Measurements from ENCODE around the gene ABHD10. TPM values are rescaled to one million over a fixed set of nuclear protein-coding genes. Genes with fewer than 3 reads are reported as not detected.
"Not testable (repeated sequence)": the region's sequence is repeated elsewhere in the genome, so short reads cannot be mapped to it uniquely, and the experiment has no call there.

The ABHD10 gene
- total RNA-seq, 3 donors from 2014 or later = 33.4 to 41.9 (median 41.7) TPM

- peaks cover 13% of the 10 kb centered on the region for H3K4me1 Mint-ChIP-seq (ENCODE audit: low read depth)
- no peak for DNase-seq
- H3K27me3 Mint-ChIP-seq (ENCODE audit: low read depth) = no peaks in the 10 kb centered on the region
- H3K9me3 Mint-ChIP-seq = no peaks in the 10 kb centered on the region
- H3K4me3 Mint-ChIP-seq = no peak overlapping the region
- no peaks in the 10 kb centered on the region for H3K36me3 Mint-ChIP-seq (ENCODE audit: insufficient read depth)
- no peak for ATAC-seq
Observed at GRCh38 chr3:112017091-112017490, 38.3 kb downstream of the ABHD10 start.

- Mint-ChIP-seq H3K27me3 (ENCODE audit: low read depth) (no peaks in the 10 kb centered on the region), H3K4me3 (no peak overlapping the region), H3K4me1 (ENCODE audit: low read depth) (peaks cover 4% of the 10 kb centered on the region), H3K9me3 (no peaks in the 10 kb centered on the region), H3K36me3 (ENCODE audit: insufficient read depth) (no peaks in the 10 kb centered on the region)
- no peak for ATAC-seq
- DNase-seq = no peak
Observed at GRCh38 chr3:112018712-112019111, 39.9 kb downstream of the ABHD10 start.

GRCh38 chr3:112019716-112020115 is 40.9 kb downstream of the ABHD10 start:
- ATAC-seq = no peak
- Mint-ChIP-seq H3K27me3 (ENCODE audit: low read depth) (no peaks in the 10 kb centered on the region), H3K36me3 (ENCODE audit: insufficient read depth) (no peaks in the 10 kb centered on the region), H3K4me3 (no peak overlapping the region), H3K9me3 (no peaks in the 10 kb centered on the region), H3K4me1 (ENCODE audit: low read depth) (no peaks in the 10 kb centered on the region)
- DNase-seq = no peak

- H3K4me3 Mint-ChIP-seq = no peak overlapping the region
- no peaks in the 10 kb centered on the region for H3K9me3 Mint-ChIP-seq
Observed at GRCh38 chr3:112020674-112021085, 41.9 kb downstream of the ABHD10 start.

GRCh38 chr3:112027142-112027541 is 48.3 kb downstream of the ABHD10 start:
- Mint-ChIP-seq H3K36me3 (ENCODE audit: insufficient read depth) (no peaks in the 10 kb centered on the region), H3K4me3 (no peak overlapping the region), H3K27me3 (ENCODE audit: low read depth) (no peaks in the 10 kb centered on the region), H3K9me3 (no peaks in the 10 kb centered on the region), H3K4me1 (ENCODE audit: low read depth) (no peaks in the 10 kb centered on the region)
- ATAC-seq = no peak
- no peak for DNase-seq

More at GRCh38 chr3:112020674-112021085, 41.9 kb downstream of the ABHD10 start:
- H3K36me3 Mint-ChIP-seq (ENCODE audit: insufficient read depth) = no peaks in the 10 kb centered on the region
- ATAC-seq (no peak), DNase-seq (no peak)
- H3K27me3 Mint-ChIP-seq (ENCODE audit: low read depth) = no peaks in the 10 kb centered on the region
- no peaks in the 10 kb centered on the region for H3K4me1 Mint-ChIP-seq (ENCODE audit: low read depth)

GRCh38 chr3:112027826-112028225 is 49.0 kb downstream of the ABHD10 start:
- no peaks in the 10 kb centered on the region for H3K27me3 Mint-ChIP-seq (ENCODE audit: low read depth)
- no peaks in the 10 kb centered on the region for H3K9me3 Mint-ChIP-seq
- no peak overlapping the region for H3K4me3 Mint-ChIP-seq
- H3K36me3 Mint-ChIP-seq (ENCODE audit: insufficient read depth) = no peaks in the 10 kb centered on the region
- H3K4me1 Mint-ChIP-seq (ENCODE audit: low read depth) = no peaks in the 10 kb centered on the region
- ATAC-seq = no peak
- DNase-seq = no peak

GRCh38 chr3:112030901-112031300 is 52.1 kb downstream of the ABHD10 start:
- H3K9me3 Mint-ChIP-seq = no peaks in the 10 kb centered on the region
- DNase-seq (no peak), ATAC-seq (no peak)
- H3K36me3 Mint-ChIP-seq (ENCODE audit: insufficient read depth) = no peaks in the 10 kb centered on the region
- no peak overlapping the region for H3K4me3 Mint-ChIP-seq
- H3K27me3 Mint-ChIP-seq (ENCODE audit: low read depth) = no peaks in the 10 kb centered on the region
- H3K4me1 Mint-ChIP-seq (ENCODE audit: low read depth) = no peaks in the 10 kb centered on the region

GRCh38 chr3:112032098-112032731 is 53.4 kb downstream of the ABHD10 start:
- Mint-ChIP-seq H3K36me3 (ENCODE audit: insufficient read depth) (no peaks in the 10 kb centered on the region), H3K27me3 (ENCODE audit: low read depth) (no peaks in the 10 kb centered on the region), H3K9me3 (no peaks in the 10 kb centered on the region), H3K4me3 (no peak overlapping the region), H3K4me1 (ENCODE audit: low read depth) (no peaks in the 10 kb centered on the region)
- DNase-seq = no peak
- no peak for ATAC-seq

GRCh38 chr3:112034436-112034835 is 55.6 kb downstream of the ABHD10 start, which contains the start of gene TMPRSS7:
TSS of gene TMPRSS7 (plus strand) at chr3:112034736. CDS start at chr3:112034846, 110 bp downstream.
- no peak for ATAC-seq
- peaks cover 2% of the 10 kb centered on the region for H3K36me3 Mint-ChIP-seq (ENCODE audit: insufficient read depth)
- peaks cover 4% of the 10 kb centered on the region for H3K9me3 Mint-ChIP-seq
- no peak within 1 kb of the TSS for H3K4me3 Mint-ChIP-seq
- DNase-seq = no peak
- no peaks in the 10 kb centered on the region for H3K27me3 Mint-ChIP-seq (ENCODE audit: low read depth)
- no peaks in the 10 kb centered on the region for H3K4me1 Mint-ChIP-seq (ENCODE audit: low read depth)

- Mint-ChIP-seq H3K4me3 (no peak overlapping the region), H3K9me3 (peaks cover 4% of the 10 kb centered on the region), H3K27me3 (ENCODE audit: low read depth) (no peaks in the 10 kb centered on the region), H3K4me1 (ENCODE audit: low read depth) (no peaks in the 10 kb centered on the region), H3K36me3 (ENCODE audit: insufficient read depth) (peaks cover 2% of the 10 kb centered on the region)
- no peak for ATAC-seq
- DNase-seq = no peak
Observed at GRCh38 chr3:112035241-112035640, 56.4 kb downstream of the ABHD10 start.

GRCh38 chr3:112037194-112037593 is 58.4 kb downstream of the ABHD10 start:
- H3K36me3 Mint-ChIP-seq (ENCODE audit: insufficient read depth); DNase-seq; H3K4me3 Mint-ChIP-seq; H3K9me3 Mint-ChIP-seq; H3K27me3 Mint-ChIP-seq (ENCODE audit: low read depth); ATAC-seq; H3K4me1 Mint-ChIP-seq (ENCODE audit: low read depth): not testable (repeated sequence)

- H3K9me3 Mint-ChIP-seq = peaks cover 4% of the 10 kb centered on the region
- no peaks in the 10 kb centered on the region for H3K4me1 Mint-ChIP-seq (ENCODE audit: low read depth)
- H3K4me3 Mint-ChIP-seq = no peak overlapping the region
- DNase-seq (no peak), ATAC-seq (no peak)
- no peaks in the 10 kb centered on the region for H3K27me3 Mint-ChIP-seq (ENCODE audit: low read depth)
- H3K36me3 Mint-ChIP-seq (ENCODE audit: insufficient read depth) = peaks cover 2% of the 10 kb centered on the region
Observed at GRCh38 chr3:112038863-112039262, 60.0 kb downstream of the ABHD10 start.

- DNase-seq (no peak), ATAC-seq (no peak)
- H3K36me3 Mint-ChIP-seq (ENCODE audit: insufficient read depth) = peaks cover 2% of the 10 kb centered on the region
- peaks cover 4% of the 10 kb centered on the region for H3K9me3 Mint-ChIP-seq
- no peak overlapping the region for H3K4me3 Mint-ChIP-seq
- no peaks in the 10 kb centered on the region for H3K27me3 Mint-ChIP-seq (ENCODE audit: low read depth)
- H3K4me1 Mint-ChIP-seq (ENCODE audit: low read depth) = no peaks in the 10 kb centered on the region
Observed at GRCh38 chr3:112041321-112041720, 62.5 kb downstream of the ABHD10 start.

- no peak for ATAC-seq
- no peaks in the 10 kb centered on the region for H3K36me3 Mint-ChIP-seq (ENCODE audit: insufficient read depth)
- no peak for DNase-seq
- no peaks in the 10 kb centered on the region for H3K27me3 Mint-ChIP-seq (ENCODE audit: low read depth)
- no peaks in the 10 kb centered on the region for H3K4me1 Mint-ChIP-seq (ENCODE audit: low read depth)
- no peaks in the 10 kb centered on the region for H3K9me3 Mint-ChIP-seq
- H3K4me3 Mint-ChIP-seq = no peak overlapping the region
Observed at GRCh38 chr3:112042842-112043280, 64.0 kb downstream of the ABHD10 start.

Measured in activated T-cell treated with anti-CD3 and anti-CD28 coated beads, Interleukin-2, amount 50 U/mL, for 4 hours (primary cell).